A549 (cell line): ENCODE data around the gene ENPP7. TPM values are rescaled to one million over a fixed set of nuclear protein-coding genes. Genes with fewer than 3 reads are reported as not detected.

Experiments
- ATAC-seq, 2 experiments: fragments of 200-7000 bp in 1 of 2; fragments of >200 bp in 1 of 2; cut with Nextera tagmentation in 1 of 2; cut with Tn5 transposase in 1 of 2; 3 replicates each; pipeline versions ENCODE4 v1.8.0 to v1.9.1; 2018 to 2020; ENCODE audit warnings: mild to moderate bottlenecking in 1 of 2, moderate library complexity in 1 of 2
- CTCF ChIA-PET: fragments of 300-600 bp; sonication (Branson Sonifier 250); formaldehyde crosslinking; extraction: SDS; loops from one replicate; lab custom pipeline; 2021; ENCODE audit warnings: antibody characterized with exemption, inconsistent platforms; lab: Yijun Ruan, JAX
- POLR2A ChIA-PET: fragments of 350-600 bp; formaldehyde crosslinking; extraction: SDS; loops from one replicate; lab custom pipeline; 2021; ENCODE audit warnings: antibody characterized with exemption, inconsistent platforms; lab: Yijun Ruan, JAX
- DNase-seq, 2 experiments: peaks; one replicate each; pipeline versions ENCODE4 v3.0.0 to v3.0.0-alpha.2; 2011 to 2016; ENCODE audit warnings: low read depth in 1 of 2, low spot score in 1 of 2
- FAIRE-seq: peaks from 2 replicates; lab custom pipeline; 2011; peaks lifted over from hg19 to GRCh38; lab: Jason Lieb, UNC
- H3K27ac ChIP-seq, 2 experiments: fragments of >200 bp; sonication (Bioruptor Twin); formaldehyde crosslinking; 3 replicates each; pipeline ENCODE4 v1.5.1; 2016 to 2017
- H3K4me1 ChIP-seq: fragments of >200 bp; sonication (Bioruptor Twin); formaldehyde crosslinking; 3 replicates; pipeline ENCODE4 v1.6.1; 2016
- H3K4me2 ChIP-seq: fragments of >200 bp; sonication (Bioruptor Twin); formaldehyde crosslinking; 3 replicates; pipeline ENCODE4 v1.6.1; 2016
- H3K4me3 ChIP-seq: fragments of >200 bp; sonication (Bioruptor Twin); formaldehyde crosslinking; 3 replicates; pipeline ENCODE4 v1.5.1; 2016
- H3K9me3 ChIP-seq: fragments of >200 bp; sonication (Bioruptor Twin); formaldehyde crosslinking; 3 replicates; pipeline ENCODE4 v1.6.1; 2016
- CBX2 ChIP-seq: fragments of 200-600 bp; sonication (generic); IDR thresholded peaks from 2 replicates; pipeline ENCODE4 v1.6.1; 2016; ENCODE audit warnings: low read depth, mild to moderate bottlenecking, borderline replicate concordance
- CEBPB ChIP-seq, 2 experiments: fragments of >200 bp in 1 of 2; sonication (Bioruptor Twin) in 1 of 2; formaldehyde crosslinking in 1 of 2; IDR thresholded peaks; 2 replicates each; pipeline ENCODE4 v1.6.1; 2012 to 2016
- EHF ChIP-seq: fragments of 250-450 bp; sonication (Bioruptor Pico); IDR thresholded peaks from 2 replicates; pipeline ENCODE4 v1.5.0; 2020; ENCODE audit warnings: mild to moderate bottlenecking
- EP300 ChIP-seq, 2 experiments: fragments of >200 bp; sonication (Bioruptor Twin); formaldehyde crosslinking; IDR thresholded peaks; 2 replicates in 1 of 2; 3 replicates in 1 of 2; pipeline ENCODE4 v1.6.1; 2016 to 2017
- GATA3 ChIP-seq: IDR thresholded peaks from 2 replicates; pipeline ENCODE4 v1.6.1; 2012; ENCODE audit warnings: borderline replicate concordance
- HEYL ChIP-seq: fragments of 250-450 bp; sonication (Bioruptor Pico); IDR thresholded peaks from 2 replicates; pipeline ENCODE4 v1.8.0; 2021; ENCODE audit warnings: mild to moderate bottlenecking, moderate library complexity
- JUNB ChIP-seq: fragments of >200 bp; sonication (Bioruptor Twin); formaldehyde crosslinking; IDR thresholded peaks from 2 replicates; pipeline ENCODE4 v1.6.1; 2016
- KDM5A ChIP-seq: fragments of 200-600 bp; sonication (generic); IDR thresholded peaks from 2 replicates; pipeline ENCODE4 v1.6.1; 2016; ENCODE audit warnings: antibody characterized with exemption, mild to moderate bottlenecking
- MAFK ChIP-seq: fragments of 450-650 bp; IDR thresholded peaks from 2 replicates; pipeline ENCODE4 v1.6.1; 2014; ENCODE audit not compliant: partially characterized antibody
- MYC ChIP-seq: IDR thresholded peaks from 2 replicates; pipeline ENCODE4 v1.6.1; 2012; ENCODE audit warnings: mild to moderate bottlenecking, inconsistent platforms, low read length, improper control_type of control experiment, borderline replicate concordance
- RAD21 ChIP-seq, 2 experiments: fragments of >200 bp in 1 of 2; sonication (Bioruptor Twin) in 1 of 2; formaldehyde crosslinking in 1 of 2; IDR thresholded peaks in 1 of 2; conservative IDR thresholded peaks in 1 of 2; 2 replicates in 1 of 2; 3 replicates in 1 of 2; pipeline ENCODE4 v1.6.1; 2012 to 2018; ENCODE audit warnings: inconsistent platforms in 1 of 2
- RARB ChIP-seq: fragments of 250-450 bp; sonication (Bioruptor Pico); IDR thresholded peaks from 2 replicates; pipeline ENCODE4 v1.8.0; 2021; ENCODE audit warnings: mild to moderate bottlenecking, moderate library complexity
- RCOR1 ChIP-seq: fragments of 150-350 bp; IDR thresholded peaks from 2 replicates; pipeline ENCODE4 v1.6.1; 2014; ENCODE audit warnings: antibody characterized with exemption, low read length, low read depth
- REST ChIP-seq: fragments of 200-600 bp; sonication (generic); IDR thresholded peaks from 2 replicates; pipeline ENCODE4 v1.6.1; 2016; ENCODE audit warnings: antibody characterized with exemption, mild to moderate bottlenecking, moderate library complexity
- RNF2 ChIP-seq: fragments of 200-600 bp; sonication (generic); IDR thresholded peaks from 2 replicates; pipeline ENCODE4 v1.6.1; 2016; ENCODE audit warnings: low read depth, mild to moderate bottlenecking, antibody characterized with exemption, moderate library complexity, borderline replicate concordance
- TFCP2L1 ChIP-seq: fragments of 250-450 bp; sonication (Bioruptor Pico); IDR thresholded peaks from 2 replicates; pipeline ENCODE4 v1.5.0; 2021; ENCODE audit warnings: mild to moderate bottlenecking
- TP53 ChIP-seq: fragments of 250-450 bp; sonication (Bioruptor Pico); IDR thresholded peaks from 2 replicates; pipeline ENCODE4 v1.5.0; 2021; ENCODE audit warnings: mild to moderate bottlenecking, moderate library complexity
- WGBS: methylation state at CpG from one replicate; pipeline ENCODE4 v1.1.6; 2017; ENCODE audit errors: missing lambda C conversion rate; 5-methylcytosine and 5-hydroxymethylcytosine counted together
- polyA plus RNA-seq, 4 experiments: library from polyadenylated mRNA; depleted of rRNA in 3 of 4; stranded (reverse); fragments of >200 nt; fragmentation: RNase III in 1 of 4; extraction: RNeasy Plus Mini Kit Qiagen cat#74134 plus additional on column Dnase treatment in 1 of 4; gene quantifications; 2 replicates in 3 of 4; 3 replicates in 1 of 4; pipeline ENCODE4 v1.2.3, GENCODE V29; 2011 to 2017
- TF ChIP-seq, protein P1 (sequence below): fragments of 250-450 bp; sonication (Bioruptor Pico); IDR thresholded peaks from 2 replicates; pipeline ENCODE4 v1.5.0; 2020; ENCODE audit warnings: low read depth, mild to moderate bottlenecking, moderate library complexity
- TF ChIP-seq, protein P2 (sequence below): fragments of >200 bp; sonication (Bioruptor Twin); formaldehyde crosslinking; IDR thresholded peaks from 3 replicates; pipeline ENCODE4 v1.5.1; 2016
- TF ChIP-seq, protein P3 (sequence below): IDR thresholded peaks from 2 replicates; pipeline ENCODE4 v1.6.1; 2012

ENPP7 gene
- polyA plus RNA-seq, 2 of the 4 experiments (the other 2 are of a cell fraction) = not detected

GRCh38 chr17:79705674-79706073, 25.1 kb upstream of the ENPP7 start:
- 89% methylated on average over 20 of the region's 20 CpGs for WGBS
- POLR2A ChIA-PET = no interaction called here
- H3K4me3 ChIP-seq = no peak overlapping the region
- DNase-seq = no peak
- H3K4me1 ChIP-seq = peaks cover 17% of the 10 kb centered on the region
- TF ChIP-seq TP53 (no peak), MYC (no peak), TFCP2L1 (CRISPR knock-in tag) (no peak), GATA3 (no peak), EHF (CRISPR knock-in tag) (no peak), KDM5A (no peak), MAFK (no peak), HEYL (no peak), RCOR1 (no peak), JUNB (no peak), EP300 (IDR thresholded peaks at IDR 0.05) (no peak), RAD21 (conservative IDR thresholded peaks at IDR 0.05 in 1 of 2, IDR thresholded peaks at IDR 0.05 in 1 of 2) (no peak), CBX2 (no peak), RARB (CRISPR knock-in tag) (no peak), RNF2 (no peak), CEBPB (IDR thresholded peaks at IDR 0.05) (no peak), REST (no peak)
- TF ChIP-seq, protein P1, sequence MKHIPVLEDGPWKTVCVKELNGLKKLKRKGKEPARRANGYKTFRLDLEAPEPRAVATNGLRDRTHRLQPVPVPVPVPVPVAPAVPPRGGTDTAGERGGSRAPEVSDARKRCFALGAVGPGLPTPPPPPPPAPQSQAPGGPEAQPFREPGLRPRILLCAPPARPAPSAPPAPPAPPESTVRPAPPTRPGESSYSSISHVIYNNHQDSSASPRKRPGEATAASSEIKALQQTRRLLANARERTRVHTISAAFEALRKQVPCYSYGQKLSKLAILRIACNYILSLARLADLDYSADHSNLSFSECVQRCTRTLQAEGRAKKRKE (CRISPR knock-in tag) = no peak
- TF ChIP-seq, protein P2, sequence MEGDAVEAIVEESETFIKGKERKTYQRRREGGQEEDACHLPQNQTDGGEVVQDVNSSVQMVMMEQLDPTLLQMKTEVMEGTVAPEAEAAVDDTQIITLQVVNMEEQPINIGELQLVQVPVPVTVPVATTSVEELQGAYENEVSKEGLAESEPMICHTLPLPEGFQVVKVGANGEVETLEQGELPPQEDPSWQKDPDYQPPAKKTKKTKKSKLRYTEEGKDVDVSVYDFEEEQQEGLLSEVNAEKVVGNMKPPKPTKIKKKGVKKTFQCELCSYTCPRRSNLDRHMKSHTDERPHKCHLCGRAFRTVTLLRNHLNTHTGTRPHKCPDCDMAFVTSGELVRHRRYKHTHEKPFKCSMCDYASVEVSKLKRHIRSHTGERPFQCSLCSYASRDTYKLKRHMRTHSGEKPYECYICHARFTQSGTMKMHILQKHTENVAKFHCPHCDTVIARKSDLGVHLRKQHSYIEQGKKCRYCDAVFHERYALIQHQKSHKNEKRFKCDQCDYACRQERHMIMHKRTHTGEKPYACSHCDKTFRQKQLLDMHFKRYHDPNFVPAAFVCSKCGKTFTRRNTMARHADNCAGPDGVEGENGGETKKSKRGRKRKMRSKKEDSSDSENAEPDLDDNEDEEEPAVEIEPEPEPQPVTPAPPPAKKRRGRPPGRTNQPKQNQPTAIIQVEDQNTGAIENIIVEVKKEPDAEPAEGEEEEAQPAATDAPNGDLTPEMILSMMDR = no peak
- TF ChIP-seq, protein P3, sequence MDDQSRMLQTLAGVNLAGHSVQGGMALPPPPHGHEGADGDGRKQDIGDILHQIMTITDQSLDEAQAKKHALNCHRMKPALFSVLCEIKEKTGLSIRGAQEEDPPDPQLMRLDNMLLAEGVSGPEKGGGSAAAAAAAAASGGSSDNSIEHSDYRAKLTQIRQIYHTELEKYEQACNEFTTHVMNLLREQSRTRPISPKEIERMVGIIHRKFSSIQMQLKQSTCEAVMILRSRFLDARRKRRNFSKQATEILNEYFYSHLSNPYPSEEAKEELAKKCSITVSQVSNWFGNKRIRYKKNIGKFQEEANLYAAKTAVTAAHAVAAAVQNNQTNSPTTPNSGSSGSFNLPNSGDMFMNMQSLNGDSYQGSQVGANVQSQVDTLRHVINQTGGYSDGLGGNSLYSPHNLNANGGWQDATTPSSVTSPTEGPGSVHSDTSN = no peak
- TF ChIP-seq, all 56 proteins: peak for 0
- no peak for ATAC-seq
- FAIRE-seq = no peak
- Histone ChIP-seq H3K4me2 (no peak overlapping the region), H3K27ac (0 out of 6 replicates have a peak overlapping the region, but pooled peaks of 1 of the 2 experiments have one; percentile 11), H3K9me3 (no peaks in the 10 kb centered on the region)
- CTCF ChIA-PET = interaction anchor here (0.8 to 5.8 kb wide), 12 partner anchors 10 to 616 kb away, joined by 3 to 73 read pairs (median 4); no protein-coding TSS in a partner anchor
